HG02981 (cell line): ENCODE measurements around the gene ATP2C2.

Source experiments
- ATAC-seq: cut with Tn5 transposase; IDR thresholded peaks from one replicate; pipeline ENCODE4 v1.9.1; 2021; ENCODE audit warnings: mild to moderate bottlenecking, moderate library complexity; ENCODE audit not compliant: unreplicated experiment

The ATP2C2 gene

GRCh38 chr16:84465154-84465553 is 96.8 kb downstream of the ATP2C2 start:
- no peak for ATAC-seq

GRCh38 chr16:84466692-84467091 is 98.4 kb downstream of the ATP2C2 start:
- no peak for ATAC-seq

GRCh38 chr16:84467256-84467655 is 98.9 kb downstream of the ATP2C2 start:
- no peak for ATAC-seq

- ATAC-seq, result no peak
Measured at GRCh38 chr16:84467709-84468108, 99.4 kb downstream of the ATP2C2 start.

GRCh38 chr16:84471316-84471715 is 103.0 kb downstream of the ATP2C2 start:
- ATAC-seq, result no peak

- ATAC-seq, result no peak
Measured at GRCh38 chr16:84471966-84472365, 103.6 kb downstream of the ATP2C2 start.

GRCh38 chr16:84475643-84476240 is 107.4 kb downstream of the ATP2C2 start:
- no peak for ATAC-seq

- ATAC-seq, result no peak
Measured at GRCh38 chr16:84476401-84476800, 108.1 kb downstream of the ATP2C2 start.

GRCh38 chr16:84477661-84478060 is 109.3 kb downstream of the ATP2C2 start:
- no peak for ATAC-seq

- ATAC-seq, result no peak
Measured at GRCh38 chr16:84478172-84478947, 110.0 kb downstream of the ATP2C2 start.

- ATAC-seq, result no peak
Measured at GRCh38 chr16:84479716-84480450, 111.5 kb downstream of the ATP2C2 start.

- no peak for ATAC-seq
Measured at GRCh38 chr16:84481051-84481735, 112.9 kb downstream of the ATP2C2 start.

- no peak for ATAC-seq
Measured at GRCh38 chr16:84482001-84482891, 113.9 kb downstream of the ATP2C2 start.

GRCh38 chr16:84482951-84483881 is 114.9 kb downstream of the ATP2C2 start:
- ATAC-seq, result no peak

GRCh38 chr16:84483882-84484565 is 115.7 kb downstream of the ATP2C2 start:
- no peak for ATAC-seq

GRCh38 chr16:84484579-84485254 is 116.4 kb downstream of the ATP2C2 start:
- no peak for ATAC-seq

GRCh38 chr16:84485255-84486010 is 117.1 kb downstream of the ATP2C2 start:
- ATAC-seq, result no peak
